HUES48 (cell line): ENCODE results near the gene ITGB7.
"Not testable (repeated sequence)": the region's sequence is repeated elsewhere in the genome, so short reads cannot be mapped to it uniquely, and the experiment has no call there.

Experiments used
- H3K27ac ChIP-seq: one replicate; pipeline ENCODE4 v1.7.0; 2013; ENCODE audit warnings: low read depth, low read length, inconsistent platforms
- H3K27me3 ChIP-seq: 2 replicates; pipeline ENCODE4 v1.6.1; 2013; ENCODE audit warnings: mild to moderate bottlenecking, low read length; ENCODE audit not compliant: control insufficient read depth, insufficient read depth
- H3K36me3 ChIP-seq: 2 replicates; pipeline ENCODE4 v1.6.1; 2013; ENCODE audit warnings: low read length; ENCODE audit not compliant: control insufficient read depth, insufficient read depth
- H3K4me1 ChIP-seq: 2 replicates; pipeline ENCODE4 v1.6.1; 2013; ENCODE audit warnings: mild to moderate bottlenecking, low read length; ENCODE audit not compliant: control insufficient read depth, insufficient read depth
- H3K4me3 ChIP-seq: 2 replicates; pipeline ENCODE4 v1.5.1; 2013; ENCODE audit warnings: mild to moderate bottlenecking, low read depth, low read length
- H3K9ac ChIP-seq: 2 replicates; pipeline ENCODE4 v1.6.1; 2013; ENCODE audit warnings: mild to moderate bottlenecking, low read depth, low read length, moderate library complexity
- H3K9me3 ChIP-seq: 2 replicates; pipeline ENCODE4 v1.6.1; 2013; ENCODE audit warnings: low read length; ENCODE audit not compliant: control insufficient read depth, insufficient read depth

ITGB7 gene

DNA sequence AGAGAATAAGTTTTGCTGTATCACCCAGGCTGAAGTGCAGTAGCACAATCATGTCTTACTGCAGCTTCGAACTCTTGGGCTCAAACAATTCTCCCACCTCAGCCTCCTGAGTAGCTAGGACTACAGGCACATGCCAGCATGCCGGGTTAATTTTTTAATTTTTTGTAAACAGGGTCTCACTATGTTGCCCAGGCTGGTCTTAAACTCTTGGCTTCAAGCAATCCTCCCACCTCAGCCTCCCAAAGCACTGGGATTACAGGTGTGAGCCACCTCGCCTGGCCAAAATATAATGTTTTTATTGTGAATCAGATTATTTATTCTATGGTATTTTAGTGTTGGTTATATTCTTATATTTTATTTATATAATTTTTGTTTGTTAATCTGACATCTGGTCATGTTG, 30.3 kb downstream of the ITGB7 start:
- Histone ChIP-seq H3K9me3 (no peaks in the 10 kb centered on the region), H3K27me3 (peaks cover 76% of the 10 kb centered on the region), H3K27ac (no peak overlapping the region), H3K4me1 (peaks cover 21% of the 10 kb centered on the region), H3K4me3 (no peak overlapping the region), H3K36me3 (no peaks in the 10 kb centered on the region), H3K9ac (no peak overlapping the region)

DNA sequence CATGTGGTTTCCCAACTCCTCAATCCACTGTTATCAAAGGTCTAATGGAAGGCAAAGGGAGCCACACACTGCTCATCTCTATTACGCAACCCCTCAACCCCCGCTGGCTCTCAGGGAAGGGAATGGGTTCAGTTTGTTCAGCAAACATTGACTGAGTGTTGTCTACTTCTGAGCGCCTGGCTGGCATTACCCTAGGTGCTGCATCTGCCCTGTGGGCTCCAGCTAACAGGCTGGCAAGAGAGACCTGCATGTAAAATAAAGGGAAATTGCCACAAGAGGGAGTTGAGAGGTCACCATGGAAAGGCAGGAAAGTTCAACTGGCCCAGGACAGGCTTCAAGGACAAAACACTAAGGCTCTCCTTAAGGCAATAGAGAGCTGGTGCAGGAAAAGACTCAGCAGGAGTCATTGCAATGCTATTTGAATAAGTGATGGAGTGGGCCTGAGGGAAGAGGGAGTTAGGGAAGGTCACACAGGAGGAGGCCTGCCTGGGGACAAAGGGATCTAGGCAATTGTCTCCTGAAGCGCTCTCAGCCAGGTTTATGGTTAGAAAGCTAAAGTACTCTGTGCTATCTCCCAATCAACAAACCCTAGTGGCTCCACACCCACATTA, 32.1 kb downstream of the ITGB7 start:
- Histone ChIP-seq H3K4me1 (peaks cover 15% of the 10 kb centered on the region), H3K27ac (peak overlapping the region; percentile 12)

DNA sequence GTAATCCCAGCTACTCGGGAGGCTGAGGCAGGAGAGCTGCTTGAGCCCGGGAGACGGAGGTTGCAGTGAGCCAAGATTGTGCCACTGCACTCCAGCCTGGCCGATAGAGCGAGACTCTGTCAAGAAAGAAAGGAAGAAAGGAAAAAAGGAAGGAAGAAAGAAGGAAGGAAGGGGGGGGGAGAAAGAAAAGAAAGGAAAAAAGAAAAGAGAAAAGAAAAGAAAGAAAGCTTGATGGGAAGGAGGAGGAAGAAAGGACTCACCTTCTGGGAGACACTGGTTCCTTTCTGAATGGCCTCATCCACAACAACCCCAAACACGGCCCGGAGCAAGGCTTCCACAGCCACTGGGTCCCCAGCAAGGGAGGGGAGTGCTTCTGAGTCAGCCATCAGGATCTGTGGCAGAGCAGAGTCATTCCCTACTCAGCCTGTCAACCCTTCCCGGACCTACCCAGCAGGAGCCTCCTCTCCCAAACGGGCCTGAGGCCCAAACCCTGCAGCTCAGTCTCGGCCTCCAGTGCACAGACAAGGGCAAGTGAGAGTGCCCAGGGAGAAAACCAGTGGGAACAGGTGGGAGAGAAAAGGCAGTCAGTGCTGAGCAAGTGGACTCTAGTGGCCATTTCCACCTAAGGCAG, 33.9 kb downstream of the ITGB7 start:
- H3K27ac ChIP-seq: no peak overlapping the region
- peaks cover 9% of the 10 kb centered on the region for H3K4me1 ChIP-seq
- H3K9ac ChIP-seq: no peak overlapping the region
- no peaks in the 10 kb centered on the region for H3K36me3 ChIP-seq
- H3K9me3 ChIP-seq: no peaks in the 10 kb centered on the region
- no peak overlapping the region for H3K4me3 ChIP-seq
- H3K27me3 ChIP-seq: peaks cover 85% of the 10 kb centered on the region

More for the DNA sequence above, 32.1 kb downstream of the ITGB7 start:
- Histone ChIP-seq H3K36me3 (no peaks in the 10 kb centered on the region), H3K9me3 (no peaks in the 10 kb centered on the region), H3K4me3 (no peak overlapping the region), H3K9ac (no peak overlapping the region), H3K27me3 (peaks cover 94% of the 10 kb centered on the region)

DNA sequence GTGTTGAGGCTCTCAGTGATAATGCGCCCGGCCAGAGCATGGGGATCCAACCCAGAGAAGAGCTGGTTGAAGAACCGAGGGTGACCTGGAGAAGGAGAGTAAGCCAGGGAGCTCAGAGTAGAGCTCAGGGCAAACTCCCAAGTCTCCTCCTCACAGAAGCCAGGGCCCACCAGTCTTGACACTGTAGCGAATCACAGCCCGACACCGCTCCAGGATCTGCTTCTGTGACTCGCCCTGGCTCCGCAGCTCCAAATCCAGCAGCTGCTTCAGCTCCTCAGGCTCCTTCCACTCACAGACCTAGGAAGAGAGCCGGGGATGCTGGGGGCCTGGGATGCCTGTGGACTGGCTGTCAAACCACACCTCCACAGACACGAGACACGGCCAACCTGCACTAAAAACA, 34.7 kb downstream of the ITGB7 start:
- Histone ChIP-seq H3K27me3 (peaks cover 77% of the 10 kb centered on the region), H3K27ac (no peak overlapping the region)

DNA sequence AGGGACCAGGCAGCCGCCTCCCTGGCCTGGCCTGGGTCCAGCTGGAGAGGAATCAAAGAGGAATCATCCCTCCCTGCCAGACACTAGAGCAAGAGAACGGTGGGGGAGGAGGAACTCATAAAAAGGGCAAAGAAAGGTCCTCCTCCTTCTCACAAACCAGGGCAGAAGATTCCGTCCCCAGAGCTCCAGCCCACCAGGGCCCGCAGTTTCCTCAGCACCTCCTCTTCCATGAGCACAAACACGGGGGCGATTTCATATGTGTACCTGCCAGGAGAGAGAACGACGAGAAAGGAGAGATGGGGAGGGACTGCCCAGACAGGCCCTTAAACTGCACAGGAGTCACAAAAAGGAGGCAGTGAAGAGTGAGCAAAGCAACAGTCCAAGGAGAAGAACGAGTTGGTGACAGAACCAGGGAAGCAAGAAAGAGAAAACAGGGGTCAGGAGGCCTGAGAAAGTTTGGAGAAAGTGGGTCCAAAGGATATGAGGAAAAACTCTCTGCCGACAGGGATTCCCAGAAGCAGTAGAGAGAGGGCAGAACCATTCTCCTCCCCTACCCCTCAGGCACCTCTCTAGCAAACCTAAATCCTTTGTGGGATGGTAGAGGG, 35.2 kb downstream of the ITGB7 start:
- Histone ChIP-seq H3K27ac (no peak overlapping the region), H3K4me1 (peaks cover 9% of the 10 kb centered on the region), H3K9ac (no peak overlapping the region)

More for the DNA sequence above, 34.7 kb downstream of the ITGB7 start:
- Histone ChIP-seq H3K9ac (no peak overlapping the region), H3K9me3 (no peaks in the 10 kb centered on the region), H3K4me1 (peaks cover 9% of the 10 kb centered on the region), H3K36me3 (no peaks in the 10 kb centered on the region), H3K4me3 (no peak overlapping the region)

DNA sequence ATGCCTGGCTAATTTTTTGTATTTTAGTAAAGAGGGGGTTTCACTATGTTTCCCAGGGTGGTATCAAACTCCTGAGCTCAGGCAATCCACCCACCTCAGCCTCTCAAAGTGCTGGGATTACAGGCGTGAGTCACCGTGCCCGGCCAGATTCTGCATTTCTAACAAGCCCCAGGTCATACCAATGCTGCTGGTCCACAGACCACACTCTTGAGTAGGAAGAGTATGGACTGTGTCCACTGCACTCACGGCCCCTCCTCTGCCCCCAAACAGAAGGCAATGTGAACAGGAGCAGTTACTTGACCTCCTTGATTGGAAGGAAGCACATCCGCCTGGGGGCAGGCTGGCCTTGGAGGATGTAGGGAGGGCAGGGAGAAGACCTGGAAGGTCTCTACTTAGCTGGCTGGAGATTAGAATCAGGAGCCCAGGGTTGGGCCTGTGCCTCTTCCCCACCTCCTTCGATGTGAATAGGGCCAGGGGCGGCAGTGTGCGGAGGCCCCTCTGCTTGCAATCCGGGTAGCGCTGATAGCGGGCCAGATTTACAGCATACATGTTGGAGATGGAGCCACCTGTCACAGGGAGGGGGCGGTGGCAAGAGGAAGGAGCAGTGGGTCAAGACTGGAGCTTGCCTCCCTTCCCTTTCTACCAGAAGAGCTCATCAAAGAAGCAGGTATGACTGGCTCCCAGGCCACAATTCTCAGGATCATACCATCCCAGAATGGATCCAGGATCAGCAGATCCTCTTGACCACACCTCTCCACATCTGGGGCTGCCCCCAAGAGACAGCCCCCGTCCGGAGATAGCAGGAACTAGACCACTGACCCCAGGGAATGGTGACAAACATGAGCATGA, 36.0 kb downstream of the ITGB7 start:
- Histone ChIP-seq H3K9me3 (no peaks in the 10 kb centered on the region), H3K36me3 (no peaks in the 10 kb centered on the region), H3K27ac (no peak overlapping the region), H3K4me3 (no peak overlapping the region), H3K9ac (no peak overlapping the region), H3K27me3 (peaks cover 64% of the 10 kb centered on the region), H3K4me1 (peaks cover 9% of the 10 kb centered on the region)

More for the DNA sequence above, 35.2 kb downstream of the ITGB7 start:
- Histone ChIP-seq H3K36me3 (no peaks in the 10 kb centered on the region), H3K9me3 (no peaks in the 10 kb centered on the region), H3K4me3 (no peak overlapping the region), H3K27me3 (peaks cover 71% of the 10 kb centered on the region)

DNA sequence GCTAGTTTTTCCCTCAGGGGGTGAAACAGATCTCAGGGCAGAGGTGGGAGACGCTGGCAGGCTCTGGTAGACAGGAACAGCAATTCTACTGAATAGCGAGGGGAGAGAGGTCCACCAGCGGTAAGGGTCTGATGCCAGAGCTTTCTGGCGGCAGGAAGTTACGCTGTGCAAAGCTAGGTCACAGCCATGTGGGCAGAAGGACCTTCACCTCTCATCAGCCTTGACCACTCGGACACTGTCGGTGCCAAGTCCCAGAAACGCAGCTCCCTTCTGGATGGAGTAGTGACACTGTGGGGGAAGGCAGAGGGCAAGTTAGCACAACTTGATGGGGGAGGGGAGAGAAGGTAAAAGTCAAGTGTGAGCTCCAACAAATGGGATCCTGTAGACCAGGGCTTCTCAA, 36.8 kb downstream of the ITGB7 start:
- Histone ChIP-seq H3K4me3 (no peak overlapping the region), H3K27ac (no peak overlapping the region), H3K4me1 (peaks cover 3% of the 10 kb centered on the region), H3K9ac (no peak overlapping the region), H3K9me3 (no peaks in the 10 kb centered on the region), H3K36me3 (no peaks in the 10 kb centered on the region), H3K27me3 (peaks cover 55% of the 10 kb centered on the region)

DNA sequence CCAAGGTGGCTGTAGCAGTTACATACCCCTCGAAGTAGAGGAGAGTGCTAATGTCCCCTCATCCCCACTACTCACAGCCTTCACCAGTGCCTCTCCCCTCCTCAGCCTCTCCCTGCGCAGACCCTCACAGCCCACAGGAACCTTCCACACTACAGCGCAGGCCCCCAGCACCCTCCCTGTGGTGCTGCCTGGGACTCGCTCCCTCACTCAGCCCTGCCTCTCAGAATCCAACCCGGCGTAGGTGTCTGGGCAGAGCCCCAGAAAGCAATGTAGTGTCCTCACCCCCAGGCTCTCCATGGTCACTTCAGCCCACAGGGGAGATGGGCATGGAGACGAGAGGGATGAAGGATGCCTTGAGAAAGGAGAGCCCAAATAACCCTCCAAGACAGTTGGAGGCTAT, 37.4 kb downstream of the ITGB7 start:
- no peaks in the 10 kb centered on the region for H3K36me3 ChIP-seq
- no peak overlapping the region for H3K27ac ChIP-seq
- H3K9me3 ChIP-seq: no peaks in the 10 kb centered on the region
- peaks cover 52% of the 10 kb centered on the region for H3K27me3 ChIP-seq
- no peak overlapping the region for H3K4me3 ChIP-seq
- no peak overlapping the region for H3K9ac ChIP-seq
- peaks cover under 1% of the 10 kb centered on the region; the same call in 1 of the 2 replicates for H3K4me1 ChIP-seq

DNA sequence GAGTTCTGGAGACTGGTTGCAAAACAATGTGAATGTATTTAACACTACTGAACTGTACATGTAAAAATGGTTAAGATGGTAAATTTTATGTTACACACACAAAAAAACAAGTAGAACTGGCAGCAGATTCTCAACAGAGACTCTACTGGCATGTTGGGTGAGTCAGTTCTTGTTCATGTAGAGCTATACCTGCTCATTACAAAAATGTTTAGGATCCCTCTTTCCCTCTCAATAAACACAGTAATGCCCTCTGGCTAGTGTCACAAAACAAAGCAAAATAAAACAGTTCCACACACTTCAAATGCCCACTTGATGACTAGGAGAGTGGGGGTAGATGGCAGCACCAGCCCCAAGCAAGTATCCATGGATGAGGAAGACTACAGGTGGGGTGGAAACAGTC, 40.2 kb downstream of the ITGB7 start:
- Histone ChIP-seq H3K9ac (no peak overlapping the region), H3K27me3 (peaks cover 24% of the 10 kb centered on the region), H3K27ac (no peak overlapping the region), H3K9me3 (no peaks in the 10 kb centered on the region), H3K36me3 (no peaks in the 10 kb centered on the region), H3K4me3 (no peak overlapping the region), H3K4me1 (no peaks in the 10 kb centered on the region)

DNA sequence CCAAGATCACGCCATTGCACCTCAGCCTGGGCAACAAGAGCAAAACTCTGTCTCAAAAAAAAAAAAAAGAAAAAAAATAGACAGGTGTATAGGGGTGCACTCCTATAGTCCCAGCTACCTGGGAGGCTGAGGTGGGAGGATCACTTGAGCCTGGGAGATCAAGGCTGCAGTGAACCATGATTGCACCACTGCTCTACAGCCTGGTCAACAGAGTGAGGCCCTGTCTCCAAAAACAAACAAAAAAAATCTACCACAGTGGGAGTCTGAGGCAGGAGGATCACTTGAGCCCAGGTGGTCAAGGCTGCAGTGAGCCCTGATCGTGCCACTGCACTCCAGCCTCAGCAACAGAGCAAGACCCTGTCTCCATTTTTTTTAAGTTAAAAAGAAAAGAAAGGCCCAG, 44.0 kb downstream of the ITGB7 start:
- not testable (repeated sequence) for H3K9ac ChIP-seq, H3K27ac ChIP-seq, H3K4me3 ChIP-seq, H3K9me3 ChIP-seq, H3K36me3 ChIP-seq, H3K4me1 ChIP-seq
- peaks cover 22% of the 10 kb centered on the region for H3K27me3 ChIP-seq
